Smooth muscle cell (in vitro differentiated cells): ENCODE results near the gene MCF2L2. TPM values are rescaled to one million over a fixed set of nuclear protein-coding genes. Genes with fewer than 3 reads are reported as not detected.

Experiments used
- DNase-seq: peaks from one replicate; lab custom pipeline; 2025; ENCODE audit not compliant: unreplicated experiment; lab: John Stamatoyannopoulos, UW
- H2AFZ ChIP-seq: fragments of 200-600 bp; sonication (generic); 2 replicates; pipeline ENCODE4 v1.6.0; 2016; ENCODE audit warnings: antibody characterized with exemption, low read depth, mild to moderate bottlenecking
- H3F3A ChIP-seq: fragments of 200-600 bp; sonication (generic); 2 replicates; pipeline ENCODE4 v1.6.0; 2017; ENCODE audit warnings: antibody characterized with exemption, low read depth
- H3K27ac ChIP-seq: fragments of 200-600 bp; sonication (generic); 2 replicates; pipeline ENCODE4 v1.5.1; 2016; ENCODE audit warnings: low read depth, mild to moderate bottlenecking
- H3K27me3 ChIP-seq: fragments of 200-600 bp; sonication (generic); 2 replicates; pipeline ENCODE4 v1.6.1; 2016; ENCODE audit warnings: low read depth, mild to moderate bottlenecking
- H3K36me3 ChIP-seq: fragments of 200-600 bp; sonication (generic); 2 replicates; pipeline ENCODE4 v1.5.1; 2016; ENCODE audit warnings: low read depth
- H3K4me1 ChIP-seq: fragments of 200-600 bp; sonication (generic); 2 replicates; pipeline ENCODE4 v1.5.1; 2016; ENCODE audit warnings: low read depth
- H3K4me2 ChIP-seq: fragments of 200-600 bp; sonication (generic); 2 replicates; pipeline ENCODE4 v1.6.0; 2016; ENCODE audit warnings: mild to moderate bottlenecking
- H3K4me3 ChIP-seq: fragments of 200-600 bp; sonication (generic); 2 replicates; pipeline ENCODE4 v1.5.1; 2016; ENCODE audit warnings: mild to moderate bottlenecking
- H3K79me2 ChIP-seq: fragments of 200-600 bp; sonication (generic); 2 replicates; pipeline ENCODE4 v1.6.0; 2016; ENCODE audit warnings: low read depth, mild to moderate bottlenecking
- H3K9ac ChIP-seq: fragments of 200-600 bp; sonication (generic); 2 replicates; pipeline ENCODE4 v1.6.0; 2016; ENCODE audit warnings: low read depth
- H3K9me3 ChIP-seq: fragments of 200-600 bp; sonication (generic); replicated peaks from 2 replicates; pipeline ENCODE4 v1.5.1; 2016; ENCODE audit warnings: low read depth
- H4K20me1 ChIP-seq: fragments of 200-600 bp; sonication (generic); 2 replicates; pipeline ENCODE4 v1.6.0; 2016; ENCODE audit warnings: low read depth
- WGBS: methylation state at CpG from one replicate; pipeline ENCODE4 v1.1.7; 2016; ENCODE audit warnings: low lambda C conversion rate; 5-methylcytosine and 5-hydroxymethylcytosine counted together
- polyA plus RNA-seq: library from polyadenylated mRNA; unstranded; fragments of >200 nt; fragmentation: Nextera tagmentation; extraction: Ambion mirVana; gene quantifications from 2 replicates; pipeline ENCODE4 v1.2.1, GENCODE V29; 2016
- total RNA-seq: library from RNA; depleted of rRNA; stranded (reverse); fragments of >200 nt; gene quantifications from 2 replicates; pipeline ENCODE4 v1.2.3, GENCODE V29; 2014
- TF ChIP-seq, protein P1 (sequence below): fragments of 200-600 bp; sonication (generic); IDR thresholded peaks from 2 replicates; pipeline ENCODE4 v1.5.1; 2017; ENCODE audit warnings: borderline replicate concordance, mild to moderate bottlenecking, antibody characterized with exemption; ENCODE audit not compliant: insufficient read depth, poor library complexity, severe bottlenecking

Gene MCF2L2
- total and polyA plus RNA-seq, 2 experiments from 2014 or later: 0.09 TPM; not detected in 1

DNA sequence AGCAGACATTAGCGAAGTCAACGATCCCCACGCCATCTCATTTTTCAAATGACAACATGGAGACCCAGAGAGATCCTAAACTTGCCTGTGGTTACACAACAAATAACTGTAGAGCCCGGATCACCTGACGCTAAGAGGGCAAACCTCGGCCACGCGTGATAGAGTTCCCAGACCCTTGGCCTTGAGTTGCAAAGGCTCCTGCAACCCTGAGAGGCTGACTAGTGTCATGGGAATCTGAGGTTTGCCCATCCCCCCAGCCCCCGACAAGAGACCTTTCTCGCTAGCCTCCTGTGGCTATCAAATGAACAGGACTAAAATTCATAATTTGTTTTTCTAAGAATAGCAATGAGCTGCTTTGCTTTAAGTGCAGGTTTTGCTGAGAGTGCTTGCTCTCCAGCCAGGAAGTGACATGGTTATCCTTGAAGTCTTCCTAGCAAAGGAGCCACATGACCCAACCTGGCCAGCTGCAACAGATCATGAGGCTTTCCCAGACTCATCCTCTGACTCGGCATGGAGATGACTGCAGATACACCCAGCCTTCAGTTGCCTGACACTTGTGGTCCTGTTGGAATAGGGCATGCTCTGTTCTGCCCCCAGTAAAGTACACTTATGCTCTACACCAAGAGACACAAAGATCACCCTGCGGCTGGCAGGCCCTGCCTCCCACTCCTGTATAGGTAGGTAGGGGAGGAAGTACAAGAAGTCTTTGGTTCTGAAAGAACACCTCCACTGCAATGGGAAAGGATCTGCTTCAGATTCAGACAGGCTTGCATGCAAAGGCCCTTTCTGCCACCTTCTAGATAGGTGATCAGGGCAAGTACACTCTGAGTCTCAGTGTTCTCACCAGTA lies 36.0 kb downstream of the MCF2L2 start:
- no peaks in the 10 kb centered on the region for H3K36me3 ChIP-seq
- 86% methylated on average over 12 of the region's 12 CpGs for WGBS

DNA sequence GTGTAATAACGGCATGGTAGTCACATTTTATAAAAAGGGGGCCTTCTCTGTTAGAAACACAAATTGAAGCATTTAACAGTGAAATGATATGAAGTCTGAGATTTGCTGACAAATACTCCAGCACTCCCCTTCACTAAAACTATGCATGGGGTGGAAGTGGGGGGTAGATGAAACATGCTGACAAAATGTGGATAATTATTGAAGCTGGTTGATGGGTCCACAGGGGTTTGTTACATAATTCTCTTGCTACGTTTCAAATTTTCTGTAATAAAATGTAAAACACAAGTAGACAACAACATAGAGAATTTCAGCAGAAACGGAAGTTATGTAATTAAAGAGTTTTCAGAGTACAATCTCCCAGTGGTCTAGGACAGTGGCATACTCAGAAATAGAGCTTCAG lies 37.0 kb downstream of the MCF2L2 start:
- TF ChIP-seq, protein P1, sequence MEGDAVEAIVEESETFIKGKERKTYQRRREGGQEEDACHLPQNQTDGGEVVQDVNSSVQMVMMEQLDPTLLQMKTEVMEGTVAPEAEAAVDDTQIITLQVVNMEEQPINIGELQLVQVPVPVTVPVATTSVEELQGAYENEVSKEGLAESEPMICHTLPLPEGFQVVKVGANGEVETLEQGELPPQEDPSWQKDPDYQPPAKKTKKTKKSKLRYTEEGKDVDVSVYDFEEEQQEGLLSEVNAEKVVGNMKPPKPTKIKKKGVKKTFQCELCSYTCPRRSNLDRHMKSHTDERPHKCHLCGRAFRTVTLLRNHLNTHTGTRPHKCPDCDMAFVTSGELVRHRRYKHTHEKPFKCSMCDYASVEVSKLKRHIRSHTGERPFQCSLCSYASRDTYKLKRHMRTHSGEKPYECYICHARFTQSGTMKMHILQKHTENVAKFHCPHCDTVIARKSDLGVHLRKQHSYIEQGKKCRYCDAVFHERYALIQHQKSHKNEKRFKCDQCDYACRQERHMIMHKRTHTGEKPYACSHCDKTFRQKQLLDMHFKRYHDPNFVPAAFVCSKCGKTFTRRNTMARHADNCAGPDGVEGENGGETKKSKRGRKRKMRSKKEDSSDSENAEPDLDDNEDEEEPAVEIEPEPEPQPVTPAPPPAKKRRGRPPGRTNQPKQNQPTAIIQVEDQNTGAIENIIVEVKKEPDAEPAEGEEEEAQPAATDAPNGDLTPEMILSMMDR: no peak
- Histone ChIP-seq H2AFZ (no peak overlapping the region), H3K9me3 (no peaks in the 10 kb centered on the region), H4K20me1 (no peaks in the 10 kb centered on the region), H3K9ac (no peak overlapping the region), H3F3A (peaks cover under 1% of the 10 kb centered on the region), H3K4me3 (no peak overlapping the region), H3K4me2 (no peak overlapping the region), H3K36me3 (no peaks in the 10 kb centered on the region), H3K4me1 (peaks cover 9% of the 10 kb centered on the region), H3K27me3 (no peaks in the 10 kb centered on the region), H3K27ac (no peak overlapping the region), H3K79me2 (no peaks in the 10 kb centered on the region)
- DNase-seq: no peak
- WGBS: 92% methylated on average over 3 of the region's 3 CpGs

More for the DNA sequence above, 36.0 kb downstream of the MCF2L2 start:
- DNase-seq: no peak
- Histone ChIP-seq H3K27ac (no peak overlapping the region), H3F3A (no peaks in the 10 kb centered on the region), H4K20me1 (no peaks in the 10 kb centered on the region), H3K4me1 (peaks cover 9% of the 10 kb centered on the region), H3K79me2 (no peaks in the 10 kb centered on the region), H2AFZ (no peak overlapping the region), H3K9me3 (no peaks in the 10 kb centered on the region), H3K27me3 (no peaks in the 10 kb centered on the region), H3K4me2 (no peak overlapping the region), H3K4me3 (no peak overlapping the region), H3K9ac (no peak overlapping the region)
- TF ChIP-seq, protein P1: no peak

DNA sequence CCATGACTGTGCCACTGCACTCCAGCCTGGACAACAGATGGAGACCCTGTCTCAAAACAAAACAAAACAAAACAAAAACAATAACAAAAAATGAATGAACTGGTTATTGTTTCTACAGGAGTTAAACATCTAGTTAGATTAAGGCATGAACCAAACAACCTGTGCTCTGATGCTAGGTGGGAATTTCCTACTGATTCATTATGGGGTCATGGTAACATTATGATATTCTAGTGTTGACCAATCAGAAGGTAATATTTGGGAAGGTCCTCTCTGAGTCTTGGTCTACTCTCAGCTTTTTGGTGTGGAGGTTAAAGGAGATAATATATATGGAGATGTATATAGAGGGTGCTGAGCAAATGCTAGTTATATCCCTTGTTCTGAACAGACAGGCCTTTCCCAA lies 37.6 kb downstream of the MCF2L2 start:
- H3K27me3 ChIP-seq: no peaks in the 10 kb centered on the region
- no peak overlapping the region for H3K4me2 ChIP-seq
- no peak for DNase-seq

More for the DNA sequence above, 37.6 kb downstream of the MCF2L2 start:
- Histone ChIP-seq H3K4me1 (peaks cover 9% of the 10 kb centered on the region), H4K20me1 (no peaks in the 10 kb centered on the region), H2AFZ (no peak overlapping the region), H3K27ac (no peak overlapping the region), H3F3A (peaks cover 5% of the 10 kb centered on the region), H3K9me3 (no peaks in the 10 kb centered on the region), H3K36me3 (no peaks in the 10 kb centered on the region), H3K79me2 (no peaks in the 10 kb centered on the region), H3K9ac (no peak overlapping the region), H3K4me3 (no peak overlapping the region)
- TF ChIP-seq, protein P1: no peak
